B cell (primary cell): ENCODE results near the gene CT47B1. TPM values are rescaled to one million over a fixed set of nuclear protein-coding genes. Genes with fewer than 3 reads are reported as not detected.

ENCODE experiments used
- ATAC-seq: fragments of 200-7000 bp; cut with Tn5 transposase; one replicate; pipeline ENCODE4 v1.10.0; 2021; ENCODE audit warnings: low read depth, mild to moderate bottlenecking, moderate number of reproducible peaks, moderate library complexity
- CTCF ChIA-PET: fragments of 350-600 bp; sonication (Branson Sonifier 250); formaldehyde crosslinking; loops from one replicate; lab custom pipeline; 2021; ENCODE audit warnings: antibody characterized with exemption, inconsistent platforms; lab: Charles Lee
- POLR2A ChIA-PET: fragments of 350-600 bp; sonication (Branson Sonifier 250); formaldehyde crosslinking; loops from one replicate; lab custom pipeline; 2021; ENCODE audit warnings: antibody characterized with exemption; lab: Charles Lee
- DNase-seq: peaks from one replicate; pipeline ENCODE4 v3.0.0; 2013
- H2AFZ ChIP-seq: 2 replicates; pipeline ENCODE4 v1.6.1; 2012; ENCODE audit warnings: mild to moderate bottlenecking, low read depth, low read length; ENCODE audit not compliant: insufficient read depth, poor library complexity, severe bottlenecking
- H3K27ac ChIP-seq, 2 donors: 1 replicate in 1 of 2; 2 replicates in 1 of 2; pipeline ENCODE4 v1.5.1; 2012 to 2013; ENCODE audit warnings: low read length in 2 of 2, mild to moderate bottlenecking in 2 of 2, moderate library complexity in 1 of 2
- H3K27me3 ChIP-seq, 4 experiments: fragments of 200-600 bp in 1 of 4; sonication (generic) in 1 of 4; replicated peaks in 1 of 4; 1 replicate in 2 of 4; 2 replicates in 2 of 4; pipeline versions ENCODE4 v1.6.1 to v1.7.0; 2013 to 2016; ENCODE audit warnings: low read length in 3 of 4, mild to moderate bottlenecking in 2 of 4, mixed read lengths in 1 of 4, moderate library complexity in 1 of 4; ENCODE audit not compliant: insufficient read depth in 4 of 4, control insufficient read depth in 3 of 4; ENCODE audit errors: control extremely low read depth in 1 of 4
- H3K36me3 ChIP-seq, 2 experiments: replicated peaks in 1 of 2; 1 replicate in 1 of 2; 2 replicates in 1 of 2; pipeline versions ENCODE4 v1.6.1 to v1.7.1; 2013; ENCODE audit warnings: low read length in 1 of 2; ENCODE audit not compliant: insufficient read depth in 2 of 2, control insufficient read depth in 1 of 2; ENCODE audit errors: control extremely low read depth in 1 of 2, extremely low read depth in 1 of 2
- H3K4me1 ChIP-seq, 2 donors: fragments of 200-600 bp in 1 of 2; sonication (generic) in 1 of 2; 1 replicate in 1 of 2; 2 replicates in 1 of 2; pipeline versions ENCODE4 v1.5.1 to v1.6.1; 2013 to 2017; ENCODE audit warnings: low read length in 2 of 2; ENCODE audit not compliant: control insufficient read depth in 2 of 2, insufficient read depth in 2 of 2
- H3K4me2 ChIP-seq: replicated peaks from 2 replicates; pipeline ENCODE3; 2012; ENCODE audit warnings: mild to moderate bottlenecking, low read depth, low read length; ENCODE audit not compliant: poor library complexity, severe bottlenecking
- H3K4me3 ChIP-seq, 5 experiments: fragments of 200-600 bp in 1 of 5; sonication (generic) in 1 of 5; 1 replicate in 3 of 5; 2 replicates in 2 of 5; pipeline versions ENCODE4 v1.5.1 to v1.7.0; 2011 to 2016; ENCODE audit warnings: low read length in 4 of 5, mild to moderate bottlenecking in 4 of 5, low read depth in 2 of 5, control low read depth in 1 of 5, moderate library complexity in 1 of 5; ENCODE audit not compliant: insufficient read depth in 1 of 5; ENCODE audit errors: control extremely low read depth in 1 of 5, extremely low read depth in 1 of 5
- H3K79me2 ChIP-seq: fragments of 200-600 bp; sonication (generic); one replicate; pipeline ENCODE4 v1.6.0; 2016; ENCODE audit warnings: low read length; ENCODE audit not compliant: control insufficient read depth, insufficient read depth
- H3K9ac ChIP-seq: fragments of 200-600 bp; sonication (generic); 2 replicates; pipeline ENCODE4 v1.6.1; 2017; ENCODE audit warnings: mild to moderate bottlenecking, low read length, moderate library complexity
- H3K9me3 ChIP-seq, 3 donors: one replicate each; pipeline versions ENCODE4 v1.6.1 to v1.7.1; 2013; ENCODE audit warnings: low read length in 2 of 3; ENCODE audit not compliant: control insufficient read depth in 2 of 3, insufficient read depth in 1 of 3; ENCODE audit errors: control extremely low read depth in 1 of 3
- H4K20me1 ChIP-seq: 2 replicates; pipeline ENCODE4 v1.6.0; 2012; ENCODE audit warnings: mild to moderate bottlenecking, low read length; ENCODE audit not compliant: insufficient read depth, control insufficient read depth, poor library complexity, severe bottlenecking
- H3K27ac Mint-ChIP-seq: one replicate; pipeline ENCODE4 v1.8.0; 2021; ENCODE audit warnings: mixed read lengths
- H3K27me3 Mint-ChIP-seq: one replicate; pipeline ENCODE4 v1.8.0; 2021; ENCODE audit warnings: mixed read lengths
- H3K4me1 Mint-ChIP-seq: one replicate; pipeline ENCODE4 v1.8.0; 2021; ENCODE audit warnings: mixed read lengths
- H3K4me3 Mint-ChIP-seq: one replicate; pipeline ENCODE4 v1.8.0; 2021; ENCODE audit warnings: mixed read lengths
- H3K9me3 Mint-ChIP-seq: one replicate; pipeline ENCODE4 v1.8.0; 2022; ENCODE audit warnings: mixed read lengths; ENCODE audit not compliant: insufficient read depth
- EZH2 ChIP-seq: IDR thresholded peaks from 2 replicates; pipeline ENCODE4 v1.6.1; 2012; ENCODE audit warnings: borderline replicate concordance, low read depth, mild to moderate bottlenecking, moderate library complexity, low read length; ENCODE audit not compliant: insufficient read depth, poor library complexity, severe bottlenecking
- WGBS: methylation state at CpG from one replicate; pipeline ENCODE4 v1.1.5; 2013; ENCODE audit warnings: missing lambda C conversion rate; ENCODE audit not compliant: insufficient coverage; 5-methylcytosine and 5-hydroxymethylcytosine counted together
- intact Hi-C: fragments of 100-400 bp; cut with micrococcal nuclease; formaldehyde crosslinking; loops from one replicate; pipeline ENCODE4 v1.10.0; 2022
- polyA plus RNA-seq: library from polyadenylated mRNA; depleted of rRNA; stranded (reverse); fragments of >200 nt; gene quantifications from 2 replicates; pipeline ENCODE4 v1.2.3, GENCODE V29; 2012
- total RNA-seq, 2 donors: library from RNA; stranded (reverse); fragments of 120-200 nt in 1 of 2; gene quantifications; 1 replicate in 1 of 2; 2 replicates in 1 of 2; pipeline versions ENCODE4 v1.2.3 to v1.2.4, GENCODE V29; 2013 to 2022
- TF ChIP-seq, protein P1 (sequence below): fragments of 200-600 bp; IDR thresholded peaks from one replicate; pipeline ENCODE4 v1.8.0; 2022; ENCODE audit warnings: antibody characterized with exemption, mild to moderate bottlenecking

The CT47B1 gene
- total and polyA plus RNA-seq, 2 donors (not counting 1 experiment from before 2014, with no cell fraction given): not detected

DNA sequence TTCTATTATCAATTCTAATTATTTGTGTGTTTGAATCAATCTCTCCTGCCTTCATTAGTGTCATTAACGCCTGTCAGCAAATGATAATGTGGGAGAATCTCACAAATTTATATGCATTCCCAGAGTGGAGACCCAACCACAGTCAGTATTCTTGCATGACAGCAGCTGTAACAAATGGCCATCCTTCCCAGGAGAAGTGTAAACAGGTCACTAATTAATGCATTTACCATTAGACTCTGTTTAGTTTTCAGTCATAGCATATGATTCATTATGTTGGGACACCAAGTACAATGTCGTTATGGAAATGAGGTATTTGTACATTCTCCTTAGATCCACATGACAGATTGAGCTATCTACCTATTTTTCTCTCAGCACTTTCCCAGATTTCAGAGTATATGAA lies 50.5 kb downstream of the CT47B1 start:
- no peaks in the 10 kb centered on the region for H3K27me3 Mint-ChIP-seq
- Histone ChIP-seq H3K9ac (no peak overlapping the region), H3K36me3 (no peaks in the 10 kb centered on the region), H3K4me1 (no peaks in the 10 kb centered on the region), H3K4me2 (no peak overlapping the region), H3K27me3 (no peaks in the 10 kb centered on the region), H2AFZ (no peak overlapping the region), H3K9me3 (no peaks in the 10 kb centered on the region), H3K79me2 (no peaks in the 10 kb centered on the region), H3K4me3 (no peak overlapping the region), H4K20me1 (no peaks in the 10 kb centered on the region), H3K27ac (no peak overlapping the region)
- CTCF ChIA-PET: no interaction called here
- no peak for DNase-seq
- ATAC-seq: no peak
- no CpG with 5 or more reads among the region's 2 CpGs for WGBS
- H3K27ac Mint-ChIP-seq: no peak overlapping the region
- POLR2A ChIA-PET: no interaction called here
- peaks cover 3% of the 10 kb centered on the region for H3K9me3 Mint-ChIP-seq
- no peak overlapping the region for H3K4me3 Mint-ChIP-seq
- no peaks in the 10 kb centered on the region for H3K4me1 Mint-ChIP-seq
- TF ChIP-seq, protein P1, sequence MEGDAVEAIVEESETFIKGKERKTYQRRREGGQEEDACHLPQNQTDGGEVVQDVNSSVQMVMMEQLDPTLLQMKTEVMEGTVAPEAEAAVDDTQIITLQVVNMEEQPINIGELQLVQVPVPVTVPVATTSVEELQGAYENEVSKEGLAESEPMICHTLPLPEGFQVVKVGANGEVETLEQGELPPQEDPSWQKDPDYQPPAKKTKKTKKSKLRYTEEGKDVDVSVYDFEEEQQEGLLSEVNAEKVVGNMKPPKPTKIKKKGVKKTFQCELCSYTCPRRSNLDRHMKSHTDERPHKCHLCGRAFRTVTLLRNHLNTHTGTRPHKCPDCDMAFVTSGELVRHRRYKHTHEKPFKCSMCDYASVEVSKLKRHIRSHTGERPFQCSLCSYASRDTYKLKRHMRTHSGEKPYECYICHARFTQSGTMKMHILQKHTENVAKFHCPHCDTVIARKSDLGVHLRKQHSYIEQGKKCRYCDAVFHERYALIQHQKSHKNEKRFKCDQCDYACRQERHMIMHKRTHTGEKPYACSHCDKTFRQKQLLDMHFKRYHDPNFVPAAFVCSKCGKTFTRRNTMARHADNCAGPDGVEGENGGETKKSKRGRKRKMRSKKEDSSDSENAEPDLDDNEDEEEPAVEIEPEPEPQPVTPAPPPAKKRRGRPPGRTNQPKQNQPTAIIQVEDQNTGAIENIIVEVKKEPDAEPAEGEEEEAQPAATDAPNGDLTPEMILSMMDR: no peak
- no peak for TF ChIP-seq EZH2
- intact Hi-C loops: no loop called here

DNA sequence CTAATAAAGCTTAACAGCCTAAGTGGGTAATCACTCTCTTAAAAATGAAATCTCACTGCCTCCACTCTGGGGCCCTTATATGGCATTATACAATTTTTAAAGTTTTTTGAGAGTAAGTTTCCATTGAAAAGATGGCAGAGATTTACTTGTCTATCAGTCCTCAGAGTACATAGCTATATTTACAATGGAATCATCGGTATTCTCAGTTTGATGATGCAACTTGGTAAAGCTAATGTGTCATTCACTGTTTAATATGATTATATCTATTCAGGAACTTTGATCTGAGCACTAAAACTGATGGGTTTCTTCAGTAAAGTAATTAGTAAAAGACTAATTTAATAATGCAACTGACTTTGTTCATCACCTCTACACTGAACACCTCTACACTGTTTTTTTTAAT lies 51.6 kb downstream of the CT47B1 start:
- no peak overlapping the region for H3K4me2 ChIP-seq
- H3K79me2 ChIP-seq: no peaks in the 10 kb centered on the region
- Mint-ChIP-seq H3K9me3 (no peaks in the 10 kb centered on the region), H3K27me3 (no peaks in the 10 kb centered on the region), H3K27ac (no peak overlapping the region), H3K4me1 (no peaks in the 10 kb centered on the region), H3K4me3 (no peak overlapping the region)
- ATAC-seq (no peak), DNase-seq (no peak)
- no peak overlapping the region for H3K27ac ChIP-seq
- H3K4me3 ChIP-seq: no peak overlapping the region
- POLR2A ChIA-PET: no interaction called here
- H3K27me3 ChIP-seq: no peaks in the 10 kb centered on the region
- H4K20me1 ChIP-seq: no peaks in the 10 kb centered on the region
- CTCF ChIA-PET: no interaction called here
- H3K9ac ChIP-seq: no peak overlapping the region
- H3K4me1 ChIP-seq: no peaks in the 10 kb centered on the region
- TF ChIP-seq, protein P1: no peak
- no CpG with 5 or more reads among the region's 1 CpG for WGBS
- no peaks in the 10 kb centered on the region for H3K9me3 ChIP-seq
- intact Hi-C loops: no loop called here
- H3K36me3 ChIP-seq: no peaks in the 10 kb centered on the region
- no peak overlapping the region for H2AFZ ChIP-seq
